ENCODE results near the gene SCYGR6. TPM values are rescaled to one million over a fixed set of nuclear protein-coding genes. Genes with fewer than 3 reads are reported as not detected.

Gene SCYGR6
- total RNA-seq, 4 donors from 2014 or later = not detected

DNA sequence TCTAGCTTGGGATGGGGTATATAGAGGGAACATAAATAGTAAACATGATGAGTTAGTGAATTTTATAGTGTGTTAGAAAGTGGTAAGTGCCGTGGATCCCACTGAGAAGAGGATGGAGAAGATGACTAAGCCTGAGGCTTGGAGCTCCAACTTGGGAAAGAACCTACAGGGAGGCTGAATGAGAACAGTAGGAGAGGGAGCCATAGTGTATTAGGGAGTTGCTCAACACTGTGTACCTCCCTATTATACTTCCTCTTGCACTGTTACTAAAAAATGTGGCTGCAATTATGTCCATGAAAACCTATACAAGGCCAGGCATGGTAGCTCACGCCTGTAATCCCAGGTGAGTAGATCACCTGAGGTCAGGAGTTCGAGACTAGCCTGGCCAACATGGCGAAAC is 3.9 kb downstream of the SCYGR6 start:
- no peak overlapping the region for H3K27ac ChIP-seq
- peaks cover 0 to 12% (median 0%) of the 10 kb centered on the region in 4 donors for H3K27me3 ChIP-seq
- intact Hi-C loops (cut with DNase I) = no loop called here
- no peak for DNase-seq
- no peaks in the 10 kb centered on the region for H3K36me3 ChIP-seq
- H3K4me1 ChIP-seq = peaks cover 8 to 20% (median 12%) of the 10 kb centered on the region in 3 donors
- 57 to 63% methylated on average over 2 to 4 of the region's 4 CpGs for WGBS, 2 donors
- H3K9me3 ChIP-seq = no peaks in the 10 kb centered on the region
- no peak overlapping the region for H3K4me3 ChIP-seq
- TF ChIP-seq, protein P1, sequence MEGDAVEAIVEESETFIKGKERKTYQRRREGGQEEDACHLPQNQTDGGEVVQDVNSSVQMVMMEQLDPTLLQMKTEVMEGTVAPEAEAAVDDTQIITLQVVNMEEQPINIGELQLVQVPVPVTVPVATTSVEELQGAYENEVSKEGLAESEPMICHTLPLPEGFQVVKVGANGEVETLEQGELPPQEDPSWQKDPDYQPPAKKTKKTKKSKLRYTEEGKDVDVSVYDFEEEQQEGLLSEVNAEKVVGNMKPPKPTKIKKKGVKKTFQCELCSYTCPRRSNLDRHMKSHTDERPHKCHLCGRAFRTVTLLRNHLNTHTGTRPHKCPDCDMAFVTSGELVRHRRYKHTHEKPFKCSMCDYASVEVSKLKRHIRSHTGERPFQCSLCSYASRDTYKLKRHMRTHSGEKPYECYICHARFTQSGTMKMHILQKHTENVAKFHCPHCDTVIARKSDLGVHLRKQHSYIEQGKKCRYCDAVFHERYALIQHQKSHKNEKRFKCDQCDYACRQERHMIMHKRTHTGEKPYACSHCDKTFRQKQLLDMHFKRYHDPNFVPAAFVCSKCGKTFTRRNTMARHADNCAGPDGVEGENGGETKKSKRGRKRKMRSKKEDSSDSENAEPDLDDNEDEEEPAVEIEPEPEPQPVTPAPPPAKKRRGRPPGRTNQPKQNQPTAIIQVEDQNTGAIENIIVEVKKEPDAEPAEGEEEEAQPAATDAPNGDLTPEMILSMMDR (IDR thresholded peaks at IDR 0.05) = no peak
- no peak for TF ChIP-seq POLR2A (IDR thresholded peaks at IDR 0.05)

GRCh38 chr2:227719641-227720040 is 4.9 kb downstream of the SCYGR6 start:
- DNase-seq = no peak
- peaks cover 0 to 9% (median 0%) of the 10 kb centered on the region in 4 donors for H3K27me3 ChIP-seq
- WGBS, 2 donors = 69 to 87% methylated on average over 4 of the region's 4 CpGs
- no peak overlapping the region for H3K27ac ChIP-seq
- no peak overlapping the region for H3K4me3 ChIP-seq
- no peak for TF ChIP-seq POLR2A (IDR thresholded peaks at IDR 0.05)
- TF ChIP-seq, protein P1 (IDR thresholded peaks at IDR 0.05) = no peak
- intact Hi-C loops (cut with DNase I) = no loop called here
- peaks cover 8 to 20% (median 12%) of the 10 kb centered on the region in 3 donors for H3K4me1 ChIP-seq
- H3K9me3 ChIP-seq = no peaks in the 10 kb centered on the region
- H3K36me3 ChIP-seq = no peaks in the 10 kb centered on the region

- no peak for DNase-seq
- Histone ChIP-seq H3K4me1 (peaks cover 8 to 20% (median 12%) of the 10 kb centered on the region in 3 donors), H3K27ac (peak within 1 kb of the TSS; percentile 14 to 79 (median 66)), H3K9me3 (no peaks in the 10 kb centered on the region), H3K36me3 (no peaks in the 10 kb centered on the region), H3K4me3 (peak within 1 kb of the TSS; percentile 16 to 64 (median 42)), H3K27me3 (peaks cover 0 to 5% (median 0%) of the 10 kb centered on the region in 4 donors)
- intact Hi-C loops (cut with DNase I) = no loop called here
- TF ChIP-seq, protein P1 (IDR thresholded peaks at IDR 0.05) = no peak
- TF ChIP-seq POLR2A (IDR thresholded peaks at IDR 0.05) = no peak
- WGBS, 2 donors = 6 to 15% methylated on average over 4 to 33 of the region's 35 CpGs
Measured at GRCh38 chr2:227717687-227718567, 6.6 kb downstream of the SCYGR6 start, which contains the start of gene SLC19A3. TSS of gene SLC19A3 (minus strand) at chr2:227718028. CDS start at chr2:227702318, 15,710 bp downstream.

- Histone ChIP-seq H3K4me3 (no peak overlapping the region), H3K27me3 (peaks cover 0 to 5% (median 0%) of the 10 kb centered on the region in 4 donors), H3K36me3 (no peaks in the 10 kb centered on the region), H3K4me1 (peaks cover 8 to 20% (median 12%) of the 10 kb centered on the region in 3 donors), H3K27ac (no peak overlapping the region), H3K9me3 (no peaks in the 10 kb centered on the region)
- 96 to 100% methylated on average over 2 of the region's 2 CpGs for WGBS, 2 donors
- intact Hi-C loops (cut with DNase I) = no loop called here
- DNase-seq = no peak
- TF ChIP-seq, protein P1 (IDR thresholded peaks at IDR 0.05) = no peak
- TF ChIP-seq POLR2A (IDR thresholded peaks at IDR 0.05) = no peak
Measured at GRCh38 chr2:227716501-227716900, 8.1 kb downstream of the SCYGR6 start.

GRCh38 chr2:227713291-227713690 is 11.3 kb downstream of the SCYGR6 start:
- Histone ChIP-seq H3K27ac (no peak overlapping the region), H3K36me3 (no peaks in the 10 kb centered on the region), H3K27me3 (peaks cover 0 to 9% (median 0%) of the 10 kb centered on the region in 4 donors), H3K4me1 (peaks cover 8 to 13% (median 8%) of the 10 kb centered on the region in 3 donors), H3K9me3 (no peaks in the 10 kb centered on the region), H3K4me3 (no peak overlapping the region)
- DNase-seq = no peak
- TF ChIP-seq, protein P1 (IDR thresholded peaks at IDR 0.05) = no peak
- TF ChIP-seq POLR2A (IDR thresholded peaks at IDR 0.05) = no peak
- 100% methylated on average over 1 of the region's 1 CpG for WGBS, 2 donors
- intact Hi-C loops (cut with DNase I) = no loop called here

All from esophagus squamous epithelium (tissue), 5 donors.